HPDE6-E6E7 (cell line): ENCODE data around the gene ZEB1.

ENCODE experiments used
- DNase-seq: peaks from one replicate; pipeline ENCODE4 v3.0.0; 2011; ENCODE audit warnings: missing footprints; ENCODE audit errors: extremely low spot score

ZEB1 gene

GRCh38 chr10:31318854-31319601 lies at the start of gene ZEB1:
Gene ZEB1, plus strand, starts transcription at chr10:31319216. Its CDS starts 19 bp downstream, at chr10:31319235.
- DNase-seq = peak; percentile 35

- no peak for DNase-seq
Observed at GRCh38 chr10:31270954-31271353, 48.1 kb upstream of the ZEB1 start.

GRCh38 chr10:31272841-31273240 lies 46.2 kb upstream of the ZEB1 start:
- DNase-seq = no peak

GRCh38 chr10:31273789-31274188 lies 45.2 kb upstream of the ZEB1 start:
- no peak for DNase-seq

- DNase-seq = no peak
Observed at GRCh38 chr10:31274310-31274709, 44.7 kb upstream of the ZEB1 start.

- no peak for DNase-seq
Observed at GRCh38 chr10:31278279-31278941, 40.6 kb upstream of the ZEB1 start.

- DNase-seq = no peak
Observed at GRCh38 chr10:31280972-31281371, 38.0 kb upstream of the ZEB1 start.

GRCh38 chr10:31288001-31288400 lies 31.0 kb upstream of the ZEB1 start:
- DNase-seq = no peak

GRCh38 chr10:31288962-31289361 lies 30.1 kb upstream of the ZEB1 start:
- no peak for DNase-seq

- no peak for DNase-seq
Observed at GRCh38 chr10:31290386-31290785, 28.6 kb upstream of the ZEB1 start.

GRCh38 chr10:31291123-31291522 lies 27.9 kb upstream of the ZEB1 start:
- DNase-seq = no peak

GRCh38 chr10:31294558-31294957 lies 24.5 kb upstream of the ZEB1 start:
- no peak for DNase-seq

- no peak for DNase-seq
Observed at GRCh38 chr10:31296754-31297153, 22.3 kb upstream of the ZEB1 start.

GRCh38 chr10:31299119-31299518 lies 19.9 kb upstream of the ZEB1 start:
- no peak for DNase-seq

- no peak for DNase-seq
Observed at GRCh38 chr10:31303212-31303611, 15.8 kb upstream of the ZEB1 start.

GRCh38 chr10:31304291-31304970 lies 14.6 kb upstream of the ZEB1 start:
- DNase-seq = no peak

GRCh38 chr10:31313396-31313795 lies 5.6 kb upstream of the ZEB1 start:
- DNase-seq = no peak

GRCh38 chr10:31314256-31315150 lies 4.5 kb upstream of the ZEB1 start:
- no peak for DNase-seq

- DNase-seq = no peak
Observed at GRCh38 chr10:31315453-31315852, 3.6 kb upstream of the ZEB1 start.

- DNase-seq = no peak
Observed at GRCh38 chr10:31317171-31317570, 1.8 kb upstream of the ZEB1 start.

- DNase-seq = no peak
Observed at GRCh38 chr10:31317652-31318381, 1.2 kb upstream of the ZEB1 start.
